Activated T-cell treated with anti-CD3 and anti-CD28 coated beads for 24 hours (primary cell): ENCODE measurements around the gene ZBTB42.
"Not testable (repeated sequence)": the region's sequence is repeated elsewhere in the genome, so short reads cannot be mapped to it uniquely, and the experiment has no call there.

Experiments used
- DNase-seq: peaks from one replicate; pipeline ENCODE4 v3.0.0-alpha.2; 2020; ENCODE audit warnings: low read depth

ZBTB42 gene

DNA sequence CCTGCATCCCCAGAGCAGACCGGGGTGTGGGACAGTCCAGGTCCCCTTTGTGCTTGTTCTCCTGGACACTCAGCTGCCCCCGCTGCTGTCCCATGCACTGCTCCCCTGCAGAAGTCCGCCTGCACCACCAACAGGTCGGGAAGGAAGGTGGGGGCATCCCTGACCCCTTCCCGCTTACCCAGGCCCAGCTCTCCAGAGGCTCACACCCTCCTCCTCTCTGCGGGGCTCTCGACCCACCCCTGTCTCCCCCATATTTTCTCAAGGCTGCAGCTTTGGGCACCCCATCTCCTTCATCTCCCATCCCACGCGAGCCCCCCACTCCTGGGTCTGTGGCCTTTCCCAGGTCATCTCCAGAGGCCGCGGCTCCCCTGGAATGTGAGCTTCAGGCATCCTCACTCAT lies 9.4 kb downstream of the ZBTB42 start:
- DNase-seq: no peak

DNA sequence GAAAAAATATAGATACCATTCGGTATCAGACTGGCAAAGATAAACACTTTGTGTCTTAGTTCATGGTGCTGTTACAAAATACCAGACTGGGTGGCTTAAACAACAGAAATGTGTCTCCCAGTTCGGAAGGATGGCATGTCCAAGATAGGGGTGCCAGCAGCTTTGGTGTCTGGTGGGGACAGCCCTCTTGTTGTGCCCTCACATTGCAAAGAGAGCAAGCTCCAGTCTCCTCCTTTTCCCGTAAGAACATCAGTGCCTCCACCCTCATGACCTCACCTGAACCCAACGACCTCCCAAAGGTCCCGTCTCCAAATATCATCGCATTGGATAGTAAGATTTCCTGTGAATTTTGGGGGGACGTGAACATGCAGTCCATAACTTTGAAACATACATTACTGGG lies 12.4 kb downstream of the ZBTB42 start:
- no peak for DNase-seq

DNA sequence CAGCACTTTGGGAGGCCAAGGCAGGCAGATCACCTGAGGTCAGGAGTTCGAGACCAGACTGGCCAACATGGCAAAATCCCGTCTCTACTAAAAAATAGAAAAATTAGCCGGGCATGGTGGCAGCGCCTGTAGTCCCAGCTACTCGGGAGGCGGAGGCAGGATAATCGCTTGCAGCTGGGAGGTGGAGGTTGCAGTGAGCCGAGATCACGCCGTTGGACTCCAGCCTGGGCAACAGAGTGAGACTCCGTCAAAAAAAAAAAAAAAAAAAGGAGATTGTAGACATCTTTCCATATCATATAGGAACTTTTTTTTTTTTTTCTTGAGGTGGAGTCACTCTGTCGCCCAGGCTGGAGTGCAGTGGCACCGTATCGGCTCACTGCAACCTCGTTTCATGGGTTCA lies 13.8 kb downstream of the ZBTB42 start:
- not testable (repeated sequence) for DNase-seq

DNA sequence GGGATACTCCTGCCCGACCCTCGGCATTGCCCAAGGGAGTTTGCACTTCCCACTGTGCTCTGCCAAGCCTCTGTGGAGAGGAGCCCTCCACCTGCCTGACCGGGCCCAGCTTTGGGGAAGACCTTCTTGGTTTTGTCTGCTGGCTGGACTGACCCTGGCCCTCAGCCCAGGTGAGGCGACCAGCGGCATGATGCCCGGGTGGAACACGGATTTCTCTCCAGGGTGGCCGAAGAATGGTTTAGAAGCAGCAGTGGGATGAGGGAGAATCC lies 15.6 kb downstream of the ZBTB42 start:
- no peak for DNase-seq

DNA sequence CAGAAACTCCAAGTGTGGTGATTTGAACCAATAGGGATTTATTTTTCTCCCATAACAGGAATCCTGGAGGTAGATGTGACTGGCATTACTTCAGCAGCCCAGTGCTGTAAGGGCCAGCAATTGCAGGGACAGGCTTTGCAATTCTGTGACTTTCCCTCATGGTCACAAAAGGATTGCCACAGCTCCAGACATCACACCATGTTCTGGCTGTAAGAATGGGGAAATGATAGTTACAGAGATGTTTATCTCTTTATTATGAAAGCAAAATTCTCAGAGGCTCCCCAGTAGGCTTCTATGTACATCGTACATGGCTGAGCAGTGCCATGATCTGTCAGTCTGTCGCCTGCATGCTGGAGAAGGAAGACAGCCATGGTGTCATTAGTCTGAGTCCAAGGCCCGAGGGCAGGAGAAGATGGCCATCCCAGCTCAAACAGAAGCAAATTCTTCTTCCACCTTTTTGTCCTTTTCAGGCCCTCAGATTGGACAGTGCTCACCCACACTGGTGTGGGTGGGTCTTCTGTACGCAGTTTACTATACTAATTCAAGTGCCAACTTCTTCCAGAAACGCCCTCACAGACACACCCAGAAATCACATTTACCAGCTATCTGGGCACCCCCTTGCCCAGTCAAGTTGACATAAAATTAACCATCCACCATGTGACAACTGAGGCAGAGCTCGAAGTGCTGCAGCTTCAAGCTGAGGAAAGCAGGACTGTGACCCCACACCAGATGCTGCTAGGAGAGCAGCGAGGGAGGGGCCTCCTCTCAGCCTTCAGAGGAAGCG lies 17.2 kb downstream of the ZBTB42 start:
- no peak for DNase-seq

DNA sequence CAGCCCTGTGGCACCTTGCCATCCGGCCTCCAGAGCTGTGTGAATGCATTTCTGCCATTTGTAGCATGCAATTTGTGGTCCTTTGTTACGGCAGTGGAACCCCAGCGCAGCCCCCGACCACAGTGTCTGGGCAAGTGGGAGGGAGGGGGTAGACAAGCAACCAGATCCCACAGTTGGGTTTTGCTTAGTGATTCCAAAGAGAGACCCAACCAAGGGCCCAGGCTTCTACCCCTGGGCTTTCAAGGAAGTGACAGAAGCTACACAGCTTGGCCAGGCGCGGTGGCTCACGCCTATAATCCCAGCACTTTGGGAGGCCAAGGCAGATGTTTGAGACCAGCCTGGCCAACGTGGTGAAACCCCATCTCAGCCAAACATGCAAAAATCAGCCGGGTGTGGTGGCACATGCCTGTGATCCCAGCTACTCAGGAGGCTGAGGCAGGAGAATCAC lies 17.8 kb downstream of the ZBTB42 start:
- no peak for DNase-seq

DNA sequence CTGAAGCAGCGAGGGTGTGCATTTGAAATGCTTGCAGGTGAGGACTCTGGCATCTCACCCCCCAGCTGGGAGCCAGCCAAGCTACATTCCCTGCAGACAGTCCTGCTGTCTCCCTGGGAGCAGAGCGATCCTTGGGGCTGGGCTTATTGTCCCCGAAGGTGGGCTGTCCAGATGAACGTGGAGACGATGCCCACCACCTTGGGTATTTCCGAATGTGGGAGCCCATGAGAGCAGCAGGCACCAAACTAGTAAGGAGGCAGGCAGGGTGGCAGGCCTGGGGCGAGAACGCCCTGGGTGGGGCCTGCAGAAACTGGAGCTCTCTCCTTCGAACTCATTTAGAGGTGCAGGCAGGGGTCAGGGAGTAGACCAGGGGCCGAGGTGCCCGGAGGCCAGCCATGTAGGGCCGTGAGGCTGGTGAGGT lies 18.5 kb downstream of the ZBTB42 start:
- no peak for DNase-seq

DNA sequence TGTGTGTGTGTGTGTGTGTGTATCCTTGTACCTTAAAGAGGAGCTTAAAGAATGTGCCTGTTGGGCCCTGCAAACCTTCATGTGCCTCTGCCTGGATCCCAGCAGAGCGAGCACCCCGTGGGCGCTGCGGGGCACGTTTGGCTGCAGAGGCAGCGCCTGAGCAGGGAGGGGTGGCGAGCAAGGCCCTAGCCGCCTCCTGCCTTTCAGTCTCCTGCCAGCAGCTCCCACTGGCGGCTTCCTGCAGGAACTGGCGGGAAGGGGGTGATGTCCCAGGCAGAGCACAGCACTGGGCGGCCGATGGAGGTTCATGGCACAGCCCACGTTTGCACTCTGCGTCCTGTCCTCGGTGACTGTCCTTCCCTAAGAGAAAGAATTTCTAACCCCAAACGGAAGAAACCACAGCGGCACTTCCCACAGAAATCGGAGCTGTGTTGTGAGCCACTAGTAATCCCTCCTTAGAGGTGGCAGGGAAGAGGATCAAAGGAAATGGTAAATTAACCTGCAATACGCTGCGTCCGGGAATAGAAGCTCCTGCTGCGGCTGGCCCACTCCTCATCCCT lies 19.8 kb downstream of the ZBTB42 start:
- no peak for DNase-seq

DNA sequence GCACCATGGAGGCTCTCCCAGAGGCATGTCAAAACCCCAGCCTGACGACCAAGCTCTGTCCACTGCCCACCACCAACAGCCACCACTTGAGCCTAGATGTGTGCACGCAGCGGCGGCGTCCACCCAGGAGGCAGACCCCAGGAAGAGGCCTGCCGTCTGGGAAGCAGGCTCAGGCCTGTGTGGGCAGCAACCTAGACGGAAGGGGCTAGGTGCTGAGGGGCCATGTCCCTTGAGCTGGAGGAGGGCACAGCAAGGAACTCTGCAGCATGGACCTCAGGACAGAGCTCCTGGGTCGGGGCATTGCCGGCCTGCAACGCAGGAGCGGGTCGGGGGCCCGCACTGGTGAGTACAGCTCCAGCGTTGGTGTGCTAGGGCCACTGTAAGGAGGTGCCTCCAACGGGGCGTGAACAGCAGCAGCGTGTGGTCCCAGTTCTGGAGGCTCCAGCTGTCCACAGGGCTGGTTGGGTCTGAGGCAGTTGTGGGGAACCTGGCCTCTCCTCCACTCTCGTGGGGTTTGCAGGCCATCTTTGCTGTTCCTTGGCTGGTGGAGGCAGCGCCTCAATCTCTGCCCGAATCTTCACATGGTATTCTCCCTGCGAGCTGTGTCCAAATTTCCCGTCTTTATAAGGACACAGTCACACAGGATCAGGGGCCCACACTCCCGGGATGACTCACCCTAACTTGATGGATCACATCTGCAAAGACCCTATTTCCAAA lies 20.5 kb downstream of the ZBTB42 start:
- no peak for DNase-seq

DNA sequence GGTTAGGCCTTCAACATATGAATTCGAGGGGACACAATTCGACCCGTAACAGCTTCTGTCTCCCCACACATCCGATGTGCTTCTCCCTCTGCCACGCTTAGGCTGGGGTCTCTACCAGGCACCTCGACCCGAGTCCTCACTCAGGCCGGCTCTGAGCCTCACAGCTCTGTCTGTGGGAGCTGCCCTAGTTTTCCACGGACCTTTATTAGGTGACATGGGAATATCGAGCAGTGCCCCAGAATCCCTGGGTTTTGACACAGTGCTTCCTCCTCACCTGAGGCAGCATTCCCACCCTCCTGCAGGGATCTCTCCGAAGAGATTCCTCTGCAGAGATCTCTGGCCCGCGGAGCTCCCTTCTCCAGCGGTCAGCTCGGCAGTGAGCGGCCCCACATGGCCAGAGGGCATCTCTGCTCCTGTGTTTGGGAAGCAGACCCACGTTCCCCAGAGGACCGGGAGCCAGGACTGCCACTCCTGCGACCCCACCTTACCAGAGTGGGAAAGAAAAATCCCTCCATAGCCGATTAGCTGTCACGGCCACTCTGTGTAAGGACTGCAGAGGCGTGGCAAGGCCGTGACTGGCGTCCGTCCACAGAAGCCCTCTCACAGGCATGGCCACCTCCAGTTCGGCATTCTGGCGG lies 21.2 kb downstream of the ZBTB42 start:
- DNase-seq: no peak

DNA sequence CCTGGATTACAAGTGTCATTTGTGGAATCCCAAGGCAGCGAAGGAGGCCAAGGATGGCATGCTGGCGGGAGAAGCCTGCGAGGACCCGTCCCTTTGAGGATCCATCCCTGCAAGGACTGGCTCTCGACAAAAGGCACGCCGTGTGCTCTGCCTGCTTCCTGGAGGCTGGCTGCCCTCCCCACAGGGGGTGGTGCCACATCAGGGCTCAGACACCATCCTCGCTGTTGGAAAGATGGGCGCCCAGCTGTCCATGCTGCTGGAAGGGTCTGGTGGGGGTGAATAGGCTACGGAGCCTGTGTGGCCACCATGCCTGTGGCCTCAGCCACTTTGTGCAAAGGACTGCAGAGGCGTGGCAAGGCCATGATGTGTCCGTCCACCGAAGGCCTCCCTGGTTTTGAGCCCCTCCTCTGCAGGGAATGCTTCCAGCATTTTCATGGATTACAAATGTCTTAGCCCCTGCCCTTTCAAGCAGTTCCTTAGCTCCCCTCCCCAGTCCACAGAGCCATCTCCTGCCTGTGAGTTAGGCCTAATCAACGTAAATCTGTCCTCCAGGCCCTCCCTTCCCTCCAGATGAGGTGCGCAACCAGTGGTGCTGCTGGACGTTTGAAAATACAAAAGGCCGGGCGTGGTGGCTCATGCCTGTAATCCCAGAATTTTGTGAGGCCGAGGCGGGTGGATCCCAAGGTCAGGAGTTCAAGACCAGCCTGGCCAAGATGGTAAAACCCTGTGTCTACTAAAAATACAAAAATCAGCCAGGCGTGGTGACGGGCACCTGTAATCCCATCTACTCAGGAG lies 22.1 kb downstream of the ZBTB42 start:
- no peak for DNase-seq

DNA sequence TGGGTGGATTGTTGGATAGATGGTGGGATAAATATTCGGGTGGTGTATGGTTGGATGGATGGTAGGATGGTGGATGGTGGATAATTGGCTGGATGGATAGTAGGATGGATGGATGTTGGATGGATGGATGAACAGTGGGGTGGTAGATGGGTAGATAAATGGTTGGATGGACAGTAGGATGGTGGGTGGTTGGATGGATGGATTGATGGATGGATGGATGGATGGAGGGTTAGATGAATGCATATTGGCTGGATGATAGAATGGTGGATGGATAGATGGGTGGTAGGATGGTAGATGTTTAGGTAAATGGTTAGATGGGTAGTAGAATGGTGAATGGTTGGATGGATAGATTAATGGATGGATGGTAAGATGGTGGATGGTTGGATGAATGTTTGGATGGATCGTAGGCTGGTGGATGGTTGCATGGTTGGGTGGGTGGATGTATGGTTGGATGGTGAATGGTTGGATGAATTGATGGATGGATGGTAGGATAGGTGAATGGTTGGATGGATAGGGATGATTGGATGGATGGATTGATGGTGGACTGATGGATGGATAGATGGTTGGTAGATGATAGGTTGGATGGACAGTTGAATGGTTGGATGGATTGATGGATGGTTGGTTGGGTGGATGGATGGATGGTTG lies 23.6 kb downstream of the ZBTB42 start:
- DNase-seq: no peak

DNA sequence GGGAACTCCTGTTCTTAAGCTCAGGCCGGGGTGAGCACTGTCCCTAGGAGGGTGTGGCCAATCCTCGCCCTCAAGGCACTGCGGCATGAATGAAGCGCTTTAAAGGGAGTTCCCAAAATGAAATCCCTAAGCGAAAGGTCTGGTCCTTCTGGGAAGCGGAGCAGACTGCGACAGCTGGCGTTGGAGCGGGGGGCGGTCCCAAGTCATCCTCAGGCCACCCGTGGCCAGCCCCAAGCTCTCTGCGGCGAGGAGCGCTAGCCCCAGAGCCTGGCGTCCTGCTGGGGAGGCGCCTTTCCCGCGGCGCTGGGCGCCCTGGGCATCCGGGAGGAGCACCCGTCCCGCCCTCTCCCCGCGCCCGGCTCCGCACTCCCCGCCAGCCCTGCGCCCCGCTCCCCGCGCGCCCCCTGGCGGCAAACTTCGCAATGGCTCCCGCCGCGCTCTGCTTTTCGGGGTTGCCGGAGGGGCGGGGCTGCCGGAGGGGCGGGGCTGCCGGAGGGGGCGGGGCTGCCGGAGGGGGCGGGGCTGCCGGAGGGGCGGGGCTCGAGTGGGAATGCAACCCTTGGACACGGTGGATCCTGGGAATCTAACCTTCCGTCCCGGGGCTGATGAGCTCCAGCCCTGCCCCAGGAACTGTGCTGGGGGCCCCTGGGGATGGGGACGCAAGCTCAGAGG lies 25.4 kb downstream of the ZBTB42 start:
- peak; percentile 90 for DNase-seq

DNA sequence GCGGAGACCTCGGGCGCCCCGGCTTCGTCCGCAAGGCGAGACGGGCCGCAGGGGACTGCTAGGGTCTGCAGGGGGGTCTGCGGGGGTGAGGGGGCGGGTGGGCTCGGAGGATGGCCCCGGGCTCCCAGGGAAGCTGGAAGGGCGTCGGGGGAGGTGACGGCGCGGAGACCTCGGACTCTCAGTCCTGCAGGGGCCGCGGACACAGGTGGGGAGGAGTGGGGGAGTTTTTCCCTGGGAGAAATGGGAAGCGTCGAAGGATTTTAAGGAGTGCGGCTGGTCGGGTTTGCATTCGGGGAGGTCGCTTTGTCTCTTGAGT lies 25.9 kb downstream of the ZBTB42 start:
- DNase-seq: no peak

DNA sequence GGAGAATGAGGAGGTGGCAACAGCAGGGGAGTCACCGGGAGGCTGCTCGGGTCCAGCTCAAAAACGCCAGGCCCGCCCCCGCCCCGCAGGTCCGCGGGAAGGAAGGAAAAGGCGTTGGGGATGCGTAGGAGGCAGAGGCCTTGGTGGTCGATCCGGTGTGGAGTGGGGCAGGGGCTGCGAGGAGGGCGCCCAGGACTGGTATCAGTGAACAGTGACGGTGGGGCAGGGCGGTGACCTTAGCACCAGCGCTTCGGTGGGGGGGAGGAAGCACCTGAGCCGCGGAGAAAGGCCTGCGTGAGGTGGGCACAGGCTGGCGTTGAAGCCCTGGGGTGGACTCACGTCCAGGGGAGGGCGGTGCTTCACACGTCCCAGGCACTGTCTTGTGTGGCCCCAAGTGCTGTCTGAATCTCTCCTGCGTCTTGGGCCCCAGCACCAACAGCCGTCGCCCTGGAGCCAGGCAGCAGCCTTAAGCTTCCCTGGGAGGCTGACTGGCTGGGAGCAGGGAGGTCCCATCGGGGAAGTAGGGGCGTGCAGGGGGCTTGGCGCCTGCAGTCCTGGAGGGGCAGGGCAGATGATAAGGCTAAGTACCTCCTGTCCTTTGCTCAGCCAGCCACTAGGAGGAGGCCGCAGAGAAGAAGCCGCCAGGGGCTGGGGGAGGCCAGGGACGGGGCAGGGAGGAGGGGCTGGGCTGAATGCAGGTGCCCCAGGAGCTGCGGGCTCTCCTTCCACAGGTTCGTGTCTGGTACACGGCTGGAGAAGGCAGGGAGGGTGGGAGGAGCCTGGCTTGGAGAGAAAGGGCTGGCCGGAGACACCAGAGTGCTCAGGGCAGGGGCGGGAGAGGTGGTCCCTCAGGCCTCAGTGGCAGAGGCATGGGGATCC lies 26.5 kb downstream of the ZBTB42 start:
- peak; percentile 30 for DNase-seq

DNA sequence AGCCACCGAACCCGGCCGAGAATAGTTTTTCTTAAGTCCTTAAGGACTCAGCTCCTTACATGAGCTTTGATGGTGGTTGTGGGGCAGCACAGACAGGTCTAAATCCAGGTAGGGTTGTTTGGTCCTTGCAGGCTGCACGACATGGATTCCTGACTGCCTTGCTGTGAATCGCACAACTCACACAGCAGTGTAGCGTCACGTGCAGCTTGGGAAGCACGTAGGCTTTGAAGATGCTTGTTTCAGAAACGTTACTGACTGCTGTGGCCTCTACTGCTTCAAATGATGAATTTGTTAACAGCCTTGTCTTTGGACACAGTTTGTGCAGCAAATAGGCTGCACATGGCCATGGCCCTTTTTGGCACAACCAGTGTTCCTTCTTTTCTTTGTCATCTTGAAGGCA lies 29.9 kb downstream of the ZBTB42 start:
- DNase-seq: no peak

DNA sequence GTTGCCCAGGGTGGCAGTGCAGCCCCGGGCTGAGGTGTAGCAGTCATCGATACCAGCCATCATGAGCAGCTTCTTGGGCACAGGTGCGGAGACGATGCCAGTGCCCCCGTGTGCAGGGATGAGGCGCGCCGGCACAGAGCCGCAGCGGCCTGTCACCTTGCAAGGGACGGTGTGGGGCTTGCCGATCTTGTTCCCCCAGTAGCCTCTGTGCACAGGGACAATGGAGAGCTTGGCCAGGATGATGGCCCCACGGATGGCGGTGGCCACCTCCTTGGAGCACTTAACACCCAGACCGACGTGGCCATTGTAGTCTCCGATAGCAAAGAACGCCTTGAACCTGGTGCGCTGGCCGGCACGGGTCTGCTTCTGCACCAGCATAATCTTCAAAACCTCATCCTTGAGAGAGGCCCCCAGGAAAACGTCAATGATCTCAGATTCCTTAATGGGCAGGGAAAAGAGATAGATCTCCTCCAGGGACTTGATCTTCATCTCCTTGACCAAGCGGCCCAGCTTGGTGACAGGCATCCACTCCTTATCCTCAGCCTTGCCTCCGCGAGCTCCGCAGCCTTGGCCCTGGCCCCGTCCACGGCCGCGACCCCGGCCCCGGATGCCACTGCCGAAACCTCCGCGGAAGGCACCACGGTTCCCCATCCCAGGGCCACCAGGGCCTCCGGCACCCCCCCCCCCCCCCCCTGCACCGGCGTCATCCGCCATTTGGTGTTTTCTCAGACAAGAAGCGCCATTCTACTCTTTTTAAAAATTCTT lies 35.5 kb downstream of the ZBTB42 start:
- not testable (repeated sequence) for DNase-seq

DNA sequence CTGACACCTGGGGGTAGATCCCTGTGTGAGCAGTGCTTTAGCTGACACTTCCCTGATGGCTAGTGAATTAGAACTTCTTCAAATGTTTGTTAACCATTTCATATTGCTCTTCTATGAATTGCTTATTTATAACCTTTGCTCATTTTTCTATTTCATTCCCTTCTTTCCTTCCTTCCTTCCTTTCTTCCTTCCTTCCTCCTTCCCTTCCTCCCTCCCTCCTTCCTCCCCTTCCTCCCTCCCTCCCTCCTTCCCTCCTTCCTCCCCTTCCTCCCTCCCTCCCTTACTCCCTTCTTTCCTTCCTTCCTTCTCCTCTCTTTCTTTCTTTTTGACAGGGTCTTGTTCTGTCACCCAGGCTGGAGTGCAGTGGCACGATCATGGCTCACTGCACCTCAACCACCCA lies 40.8 kb downstream of the ZBTB42 start:
- DNase-seq: no peak

DNA sequence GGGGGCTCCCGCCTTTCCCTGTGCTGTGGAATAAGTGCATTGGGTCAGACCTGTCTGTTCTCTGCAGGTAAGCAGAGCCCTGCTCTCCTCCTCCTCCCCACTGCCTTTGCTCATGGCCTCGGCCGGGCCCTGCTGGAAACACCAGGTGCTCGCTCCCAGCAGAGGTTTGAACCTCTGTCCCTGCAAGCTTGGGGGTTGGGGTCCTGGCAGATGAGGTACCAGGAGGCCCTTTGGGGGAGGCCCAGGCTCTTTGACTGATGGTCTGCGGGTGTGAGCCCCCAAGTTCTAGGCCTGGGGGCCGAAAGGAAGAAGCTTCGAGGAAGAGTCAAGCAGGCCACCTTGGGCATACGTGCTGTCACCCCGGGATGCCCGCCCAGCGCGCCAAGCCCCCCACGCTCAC lies 42.1 kb downstream of the ZBTB42 start:
- DNase-seq: no peak
